NCI-H2081 (cell line): ENCODE data around the gene IDE.
"Not testable (repeated sequence)": the region's sequence is repeated elsewhere in the genome, so short reads cannot be mapped to it uniquely, and the experiment has no call there.

Source experiments
- DNase-seq, 2 experiments: peaks; one replicate each; lab custom pipeline; 2025; lab: John Stamatoyannopoulos, UW

IDE gene

DNA sequence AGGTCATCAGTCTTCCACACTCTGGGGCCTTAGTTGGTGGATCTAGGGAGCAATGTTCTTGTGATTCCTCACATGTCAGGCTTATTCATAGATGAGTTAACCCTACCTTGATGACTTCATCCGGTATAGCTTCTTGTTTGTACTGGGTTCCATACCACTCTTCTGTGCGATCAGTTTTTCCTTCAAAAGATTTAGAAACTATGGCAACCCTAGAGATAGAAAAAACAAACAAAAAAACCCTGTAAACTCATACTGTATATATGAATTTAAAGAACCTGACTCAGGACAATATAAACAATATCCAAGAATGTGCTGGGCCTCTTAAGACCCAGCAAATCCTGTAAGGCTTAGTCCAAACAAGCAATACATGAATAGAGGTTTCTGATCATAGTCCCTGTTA is 83.5 kb downstream of the IDE start:
- no peak for DNase-seq

DNA sequence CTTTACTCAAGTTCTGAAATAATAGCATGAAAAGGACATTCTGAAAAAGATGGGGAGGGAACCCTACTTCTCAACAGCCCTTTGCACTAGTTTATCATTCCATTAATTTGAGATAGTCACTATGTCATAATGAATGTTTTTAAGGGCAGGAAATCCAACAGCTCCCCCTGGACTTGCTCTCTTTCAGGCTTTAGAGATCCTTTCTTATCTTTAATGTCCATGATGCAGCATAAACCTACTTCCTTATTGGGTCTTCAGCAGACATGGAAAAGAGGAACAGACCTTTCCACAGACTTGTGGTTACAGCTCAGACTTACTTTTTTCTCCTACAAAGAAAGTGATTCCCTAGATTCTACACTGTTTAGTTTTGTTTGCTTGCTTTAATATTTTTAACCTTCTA is 87.3 kb downstream of the IDE start:
- no peak for DNase-seq

DNA sequence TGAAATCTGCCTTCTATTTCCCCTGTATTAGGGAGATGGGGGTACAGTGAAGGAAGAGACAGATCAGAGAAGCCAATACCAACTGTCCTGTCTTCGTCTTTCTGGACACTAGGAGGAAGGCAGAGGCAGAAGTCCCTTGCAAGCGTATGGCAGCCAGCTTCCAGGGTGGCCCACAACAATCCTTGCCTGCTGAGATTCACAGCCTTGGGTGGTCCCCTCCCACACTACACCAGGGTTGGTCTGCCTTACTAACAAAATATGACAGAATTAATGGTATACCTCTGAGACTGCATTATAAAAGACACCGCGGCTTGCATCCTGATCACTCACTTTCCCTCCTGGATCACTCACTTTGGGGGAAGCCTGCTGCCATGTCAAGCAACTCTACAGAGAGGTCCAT is 90.4 kb downstream of the IDE start:
- no peak for DNase-seq

DNA sequence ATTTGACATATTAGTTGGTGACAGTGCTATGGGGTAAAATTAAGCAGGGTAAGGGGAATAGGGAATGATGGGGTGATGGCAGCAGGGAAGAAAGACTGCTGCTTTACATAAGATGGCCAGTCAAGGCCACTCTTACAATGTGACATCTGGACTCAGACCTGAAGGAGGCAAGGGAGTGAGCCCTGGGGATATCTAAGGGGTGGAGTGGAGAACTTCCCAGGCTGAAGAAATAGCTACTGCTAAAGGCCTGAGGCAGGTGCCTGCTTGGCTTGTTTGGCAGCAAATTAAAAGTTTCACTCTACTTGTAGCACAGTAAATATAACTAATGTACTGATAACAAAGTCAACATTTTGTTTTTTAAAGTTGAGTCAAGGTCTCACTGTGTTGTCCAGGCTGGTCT is 93.5 kb downstream of the IDE start:
- no peak for DNase-seq

DNA sequence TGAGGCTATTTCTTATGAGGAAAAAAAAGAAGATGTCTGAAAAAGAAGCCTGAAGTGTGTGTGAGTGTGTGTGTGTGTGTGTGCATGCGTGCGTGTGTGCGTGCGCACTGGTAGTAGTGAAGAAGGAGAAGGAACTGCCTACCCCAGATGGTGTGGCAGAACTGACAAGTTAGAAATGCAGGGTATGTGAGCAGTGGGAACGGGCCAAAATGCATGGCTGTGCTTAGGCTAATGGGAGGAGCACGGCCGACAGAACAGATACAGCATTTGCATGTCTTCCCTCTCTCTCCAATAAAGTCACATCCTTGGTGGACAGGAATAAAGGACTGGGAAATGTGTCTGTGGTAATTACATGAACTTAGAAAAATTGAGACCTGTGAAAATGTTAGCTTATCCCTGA is 94.3 kb downstream of the IDE start:
- no peak for DNase-seq

DNA sequence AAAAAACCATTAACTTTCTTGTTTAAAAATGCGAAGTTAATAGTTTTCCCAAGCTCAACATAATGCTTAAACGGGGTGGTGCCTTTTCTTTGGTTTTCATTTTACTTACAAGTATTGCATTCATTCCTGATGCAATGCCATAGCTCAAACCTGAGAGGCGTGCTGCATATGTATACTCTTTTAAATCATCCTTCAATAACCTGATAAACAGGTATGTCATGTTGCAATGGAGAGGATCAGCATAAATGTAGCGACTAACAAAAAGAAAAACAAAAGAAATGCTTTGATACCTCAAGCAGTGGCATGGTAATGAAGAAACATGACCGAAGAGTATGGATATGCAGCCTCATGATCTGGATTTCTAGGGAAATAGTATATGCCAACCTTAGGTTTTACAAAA is 95.4 kb downstream of the IDE start:
- DNase-seq, result no peak

DNA sequence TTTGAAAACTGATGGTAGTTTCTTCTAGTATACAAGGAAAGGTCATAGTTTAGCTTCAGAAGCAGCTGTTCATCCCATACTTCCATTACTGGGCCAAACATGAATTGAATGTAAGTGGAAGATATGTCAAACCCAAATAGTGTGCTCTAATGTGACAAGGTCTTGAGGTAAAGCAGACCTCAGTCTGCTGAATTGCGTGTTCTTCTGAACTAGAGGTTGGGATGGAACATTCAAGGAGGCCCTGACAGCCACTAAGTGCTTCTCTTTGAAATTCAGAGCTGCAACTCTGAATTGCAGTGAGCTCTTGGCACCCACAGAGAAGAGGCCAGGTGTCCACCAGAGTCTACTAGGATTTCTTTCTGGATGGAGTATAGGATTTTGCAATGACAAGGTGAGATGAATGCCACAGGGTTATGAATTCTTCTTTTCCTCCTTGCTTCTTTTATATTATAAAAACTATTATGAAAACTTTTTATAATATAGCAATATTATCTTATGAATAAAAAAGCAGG is 98.5 kb downstream of the IDE start:
- DNase-seq, result no peak

DNA sequence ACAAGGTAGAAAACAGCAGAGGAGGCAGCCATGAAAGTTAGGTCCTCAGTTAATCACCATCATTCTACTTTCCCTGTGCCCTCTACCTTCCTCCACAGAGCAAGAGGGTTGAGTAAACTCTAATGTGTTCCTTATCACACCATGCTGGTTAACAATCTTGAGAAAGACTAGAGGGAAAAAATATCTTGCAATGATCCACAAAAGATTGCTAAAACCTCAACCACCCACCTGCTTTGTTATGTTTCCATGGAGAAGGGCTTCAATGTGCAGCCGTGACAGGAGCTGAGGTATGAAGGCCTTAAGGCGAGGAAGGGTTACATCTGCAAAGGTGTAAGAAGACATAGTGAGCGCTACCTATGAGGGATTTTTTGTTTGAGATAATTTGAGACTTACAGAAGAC is 103.9 kb downstream of the IDE start:
- DNase-seq, result no peak

DNA sequence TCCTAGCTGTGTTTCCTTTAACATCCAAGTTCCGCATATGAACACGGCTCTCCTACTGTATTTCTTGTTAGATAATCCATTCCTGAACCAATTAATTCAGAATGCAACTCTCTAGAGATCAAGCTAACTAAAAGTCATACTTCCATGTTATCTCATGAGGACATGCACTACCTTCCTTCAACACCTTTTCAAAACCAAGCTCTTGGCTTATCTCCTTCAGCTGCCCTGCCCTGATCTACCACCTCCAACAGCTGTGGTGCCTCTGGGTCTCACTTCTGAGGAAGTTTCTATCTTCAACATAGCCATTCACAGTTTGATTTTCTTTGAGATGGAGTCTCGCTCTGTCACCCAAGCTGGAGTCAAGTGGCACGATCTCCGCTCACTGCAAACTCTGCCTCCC is 109.5 kb downstream of the IDE start:
- no peak for DNase-seq

DNA sequence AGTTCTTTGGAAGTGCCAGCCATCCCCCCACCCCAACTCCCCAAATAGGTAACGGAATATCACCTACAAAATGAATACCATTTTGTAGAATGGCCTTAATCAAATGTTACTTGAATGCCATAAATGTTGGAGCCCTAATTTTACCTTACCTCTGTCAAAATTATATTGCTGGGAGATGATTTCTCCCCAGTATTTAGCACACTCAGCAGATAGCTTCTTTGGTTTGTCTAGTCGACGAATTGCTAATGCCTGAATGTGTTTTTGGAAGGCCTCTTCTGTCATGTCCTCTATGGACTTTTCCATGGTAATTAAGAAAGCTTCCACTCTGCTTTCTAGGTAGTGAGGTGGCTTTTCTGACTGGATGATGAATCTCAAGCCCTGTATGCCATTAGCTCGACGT is 110.3 kb downstream of the IDE start:
- no peak for DNase-seq

DNA sequence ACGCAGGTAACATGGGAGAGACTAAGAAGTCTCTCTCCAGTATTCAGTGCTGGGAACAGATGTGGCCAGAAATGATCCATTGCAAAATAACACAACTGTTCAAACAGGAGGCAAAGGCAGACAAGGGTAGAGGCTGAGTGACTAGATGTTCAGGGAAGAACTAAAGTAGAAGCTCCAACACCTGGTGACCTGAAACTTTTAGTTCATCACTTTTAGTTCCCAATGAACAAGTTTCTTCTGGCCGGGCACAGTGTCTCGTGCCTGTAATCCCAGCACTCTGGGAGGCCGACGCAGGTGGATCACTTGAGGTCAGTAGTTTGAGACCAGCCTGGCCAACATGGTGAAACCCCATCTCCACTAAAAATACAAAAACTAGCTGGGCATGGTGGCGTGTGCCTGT is 118.9 kb downstream of the IDE start:
- DNase-seq, result not testable (repeated sequence)

DNA sequence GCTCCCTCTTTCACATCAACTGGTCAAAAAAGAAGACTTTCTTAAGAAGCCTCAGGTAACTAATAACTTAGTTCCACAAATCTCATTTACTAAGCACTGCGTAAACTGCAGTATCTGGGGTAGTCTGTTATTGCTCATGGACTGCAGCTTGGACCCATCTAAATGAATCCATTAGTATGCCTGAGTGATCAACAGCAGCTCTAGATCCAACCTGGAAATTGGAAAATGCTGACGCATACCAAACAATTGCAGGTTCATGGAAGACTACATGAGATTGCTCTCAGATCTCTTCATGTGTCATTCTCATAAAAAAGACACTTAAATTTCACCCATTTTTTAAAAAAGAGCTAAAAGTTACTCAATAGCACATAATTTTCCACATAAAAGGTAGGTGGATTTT is 121.6 kb downstream of the IDE start:
- no peak for DNase-seq

DNA sequence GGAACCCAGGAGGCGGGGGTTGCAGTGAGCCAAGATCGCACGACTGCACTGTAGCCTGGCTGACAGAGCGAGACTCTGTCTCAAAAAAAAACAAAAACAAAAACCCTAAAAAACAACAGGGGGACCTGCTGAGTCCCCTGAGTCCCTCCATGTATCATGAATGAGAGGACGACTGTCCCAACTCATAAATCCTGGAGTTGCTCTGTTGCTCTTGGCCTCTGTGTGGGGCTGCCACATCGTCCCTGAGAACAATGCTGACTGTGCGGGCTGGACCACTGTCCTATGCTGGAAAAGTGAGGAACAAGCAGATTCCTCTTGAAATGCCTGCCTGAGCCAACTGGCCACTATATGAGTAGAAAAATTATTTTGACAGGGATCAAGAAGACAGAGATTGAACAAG is 122.5 kb downstream of the IDE start:
- no peak for DNase-seq

DNA sequence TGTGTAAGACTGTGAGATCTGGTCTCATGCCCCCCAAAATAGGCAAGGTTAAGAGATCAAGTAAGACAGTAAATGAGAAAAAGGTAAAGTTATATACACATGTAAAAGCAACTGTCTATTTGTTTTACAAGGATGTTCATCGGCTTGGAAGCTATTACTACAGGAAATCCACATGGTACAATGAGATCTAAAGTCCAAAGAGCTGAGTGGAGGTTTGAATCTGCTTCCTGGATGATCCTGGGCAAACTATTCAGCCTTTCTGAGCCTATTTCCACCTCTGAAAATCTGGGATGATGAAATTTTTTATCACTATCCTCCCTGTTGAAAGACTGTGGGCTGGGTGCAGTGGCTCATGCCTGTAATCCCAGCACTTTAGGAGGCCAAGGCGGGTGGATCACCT is 123.0 kb downstream of the IDE start:
- DNase-seq, result no peak

DNA sequence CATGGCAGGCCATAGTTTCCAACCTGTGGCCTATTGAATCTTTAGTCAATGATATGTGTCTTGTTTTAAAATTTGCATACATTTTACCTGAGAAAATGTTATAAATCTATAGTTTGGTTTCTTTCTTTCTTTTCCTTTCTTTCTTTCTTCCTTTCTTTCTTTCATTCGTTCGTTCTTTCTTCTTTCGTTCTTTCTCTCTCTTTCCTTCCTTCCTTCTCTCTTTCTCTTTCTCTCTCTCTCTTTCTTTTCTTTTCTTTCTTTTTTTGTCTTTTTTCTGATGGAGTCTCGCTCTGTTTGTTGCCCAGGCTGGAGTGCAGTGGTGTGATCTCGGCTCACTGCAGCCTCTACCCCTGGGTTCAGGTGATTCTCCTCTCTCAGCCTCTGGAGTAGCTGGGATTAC is 133.3 kb downstream of the IDE start:
- DNase-seq, result no peak

DNA sequence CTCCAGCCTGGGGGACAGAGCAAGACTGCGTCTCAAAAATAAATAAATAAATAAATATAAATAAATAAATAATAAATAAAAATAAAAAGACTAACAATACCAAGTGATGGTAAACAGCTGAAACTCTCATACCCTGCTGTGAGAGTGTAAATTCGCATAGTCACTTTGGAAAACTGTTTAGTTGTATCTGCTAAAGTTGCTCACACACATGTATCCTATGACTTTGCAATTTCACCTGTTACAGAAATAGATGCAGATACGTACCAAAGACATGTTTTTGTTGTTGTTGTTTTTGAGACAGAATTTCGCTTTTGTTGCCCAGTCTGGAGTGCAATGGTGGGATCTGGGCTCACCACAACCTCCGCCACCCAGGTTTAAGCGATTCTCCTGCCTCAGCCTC is 135.7 kb downstream of the IDE start:
- DNase-seq, result no peak

DNA sequence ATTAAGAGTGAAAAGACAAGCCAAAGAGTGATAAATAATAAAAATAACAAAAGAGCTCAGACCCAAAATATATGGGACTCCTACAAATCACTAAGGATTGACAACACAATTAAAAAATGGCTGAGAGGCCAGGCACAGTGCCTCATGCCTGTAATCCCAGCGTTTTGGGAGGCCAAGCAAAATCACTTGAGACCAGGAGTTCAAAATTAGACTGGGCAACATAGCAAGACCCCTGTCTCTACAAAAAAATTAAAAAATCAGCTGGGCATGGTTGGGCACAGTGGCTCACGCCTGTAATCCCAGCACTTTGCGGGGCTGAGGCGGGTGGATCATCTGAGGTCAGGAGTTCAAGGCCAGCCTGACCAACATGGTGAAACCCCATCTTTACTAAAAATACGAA is 137.3 kb downstream of the IDE start:
- DNase-seq, result no peak

DNA sequence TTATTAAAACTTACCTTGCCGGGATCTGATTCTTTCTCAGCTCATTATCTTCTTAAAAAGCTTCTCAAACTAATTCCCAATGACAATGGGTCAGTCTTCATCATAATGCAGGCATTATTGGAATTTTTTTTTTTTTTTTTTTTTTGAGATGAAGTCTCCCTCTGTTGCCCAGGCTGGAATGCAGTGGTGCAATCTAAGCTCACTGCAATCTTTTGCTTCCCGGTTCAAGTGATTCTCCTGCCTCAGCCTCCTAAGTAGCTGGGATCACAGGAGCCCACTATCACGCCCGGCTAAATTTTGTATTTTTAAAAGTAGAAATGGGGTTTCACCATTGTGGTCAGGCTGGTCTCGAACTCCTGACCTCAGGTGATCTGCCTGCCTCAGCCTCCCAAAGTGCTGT is 137.8 kb downstream of the IDE start:
- DNase-seq, result not testable (repeated sequence)

DNA sequence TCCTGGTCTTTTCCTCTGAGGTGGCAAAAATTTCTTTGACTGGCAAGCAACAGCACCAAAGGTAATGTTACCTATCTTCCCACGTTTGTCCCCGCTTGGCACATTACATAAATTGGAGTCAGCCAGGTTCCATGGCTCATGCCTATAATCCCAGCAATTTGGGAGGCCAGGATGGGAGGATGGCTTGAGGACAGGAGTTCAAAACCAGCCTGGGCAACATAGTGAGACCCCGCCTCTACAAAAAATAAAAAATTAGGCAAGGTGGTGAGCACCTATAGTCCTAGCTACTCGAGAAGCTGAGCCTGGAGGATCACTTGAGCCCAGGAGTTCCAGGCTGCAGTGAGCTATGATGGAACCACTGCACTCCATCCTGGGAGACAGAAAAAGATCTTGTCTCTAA is 139.5 kb downstream of the IDE start:
- DNase-seq, result no peak

DNA sequence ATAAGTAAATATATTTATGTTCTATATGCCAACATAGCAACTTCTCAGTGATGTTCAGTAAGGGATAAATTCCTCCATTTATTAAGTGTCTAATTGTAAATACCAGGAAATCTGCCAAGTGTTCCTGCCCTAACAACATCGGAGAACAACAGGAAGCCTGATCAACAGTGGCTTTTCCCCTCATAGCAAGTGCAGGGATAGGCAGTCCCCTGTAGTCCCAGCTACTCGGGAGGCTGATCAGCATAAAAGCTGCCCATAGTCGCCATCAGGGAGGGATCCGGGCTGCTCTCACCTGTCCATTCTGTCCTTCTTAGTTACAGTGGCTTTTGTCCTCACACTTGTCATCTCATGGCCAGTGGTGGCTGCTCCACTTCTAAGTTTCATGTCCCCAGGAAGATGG is 141.3 kb downstream of the IDE start:
- no peak for DNase-seq

DNA sequence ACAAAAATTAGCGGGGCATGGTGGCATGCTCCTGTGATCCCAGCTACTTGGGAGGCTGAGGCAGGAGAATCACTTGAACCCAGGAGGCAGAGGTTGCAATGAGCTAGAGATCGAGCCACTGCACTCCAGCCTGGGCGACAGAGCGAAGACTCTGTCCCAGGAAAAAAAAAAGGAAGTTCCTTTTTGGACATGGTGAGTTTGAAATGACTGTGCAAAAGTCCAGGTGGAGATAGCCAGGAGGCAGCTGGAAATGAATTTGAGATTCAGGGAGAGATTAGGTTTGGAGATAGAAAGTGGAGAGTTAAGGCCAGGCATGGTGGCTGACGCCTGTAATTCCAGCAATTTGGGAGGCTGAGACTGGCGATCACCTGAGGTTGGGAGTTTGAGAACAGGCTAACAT is 143.8 kb downstream of the IDE start:
- no peak for DNase-seq

DNA sequence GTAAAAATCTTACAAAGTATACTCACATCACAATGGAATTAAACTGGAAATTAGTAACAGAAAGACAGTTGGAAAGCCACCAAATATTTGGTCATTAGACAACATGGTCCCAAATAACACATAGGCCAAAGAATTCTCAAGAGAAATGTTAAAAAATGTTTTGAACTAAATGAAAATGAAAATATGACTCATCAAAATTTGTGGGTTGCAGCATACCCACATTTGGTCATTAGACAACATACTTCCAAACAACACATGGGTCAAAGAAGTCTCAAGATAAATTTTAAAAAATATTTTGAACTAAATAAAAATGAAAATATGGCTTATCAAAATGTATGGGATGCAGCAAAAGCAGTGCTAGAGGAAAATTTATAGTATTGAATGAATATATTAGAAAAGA is 152.3 kb downstream of the IDE start:
- DNase-seq, result no peak

DNA sequence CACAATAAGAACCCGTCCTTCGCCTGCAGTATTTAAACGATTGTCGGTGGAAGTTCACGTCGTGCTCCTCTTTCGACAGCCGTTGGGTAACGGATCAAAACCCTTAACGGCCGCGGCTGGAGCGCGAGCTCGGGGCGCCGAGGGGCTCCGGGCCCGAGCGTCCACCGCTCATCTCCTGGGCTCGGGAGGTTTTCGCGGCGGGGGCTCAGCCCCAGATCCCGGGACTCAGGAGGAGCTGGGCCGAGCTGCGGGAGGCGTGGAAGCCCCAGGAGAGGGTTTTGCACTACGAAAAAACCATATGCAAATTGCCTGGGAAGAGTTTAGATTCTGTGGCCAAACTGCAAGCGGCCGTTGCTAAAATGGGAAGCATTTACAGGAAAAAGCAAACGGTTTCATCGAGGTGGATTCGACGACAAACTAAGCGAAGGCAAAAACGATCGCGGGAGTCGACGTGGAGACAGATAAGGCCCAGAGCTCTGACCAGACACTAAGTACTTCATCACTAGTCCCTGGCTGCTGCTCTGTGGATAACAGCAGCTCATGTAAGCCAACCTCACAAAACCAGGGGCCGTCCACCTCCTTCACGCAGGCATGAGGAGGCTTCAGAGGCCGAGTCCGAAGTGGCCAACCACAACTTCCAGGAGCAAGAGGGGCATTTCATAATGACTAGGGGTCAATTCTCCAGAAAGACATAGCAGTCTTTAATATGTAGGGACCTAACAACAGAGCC is 153.2 kb downstream of the IDE start:
- no peak for DNase-seq

DNA sequence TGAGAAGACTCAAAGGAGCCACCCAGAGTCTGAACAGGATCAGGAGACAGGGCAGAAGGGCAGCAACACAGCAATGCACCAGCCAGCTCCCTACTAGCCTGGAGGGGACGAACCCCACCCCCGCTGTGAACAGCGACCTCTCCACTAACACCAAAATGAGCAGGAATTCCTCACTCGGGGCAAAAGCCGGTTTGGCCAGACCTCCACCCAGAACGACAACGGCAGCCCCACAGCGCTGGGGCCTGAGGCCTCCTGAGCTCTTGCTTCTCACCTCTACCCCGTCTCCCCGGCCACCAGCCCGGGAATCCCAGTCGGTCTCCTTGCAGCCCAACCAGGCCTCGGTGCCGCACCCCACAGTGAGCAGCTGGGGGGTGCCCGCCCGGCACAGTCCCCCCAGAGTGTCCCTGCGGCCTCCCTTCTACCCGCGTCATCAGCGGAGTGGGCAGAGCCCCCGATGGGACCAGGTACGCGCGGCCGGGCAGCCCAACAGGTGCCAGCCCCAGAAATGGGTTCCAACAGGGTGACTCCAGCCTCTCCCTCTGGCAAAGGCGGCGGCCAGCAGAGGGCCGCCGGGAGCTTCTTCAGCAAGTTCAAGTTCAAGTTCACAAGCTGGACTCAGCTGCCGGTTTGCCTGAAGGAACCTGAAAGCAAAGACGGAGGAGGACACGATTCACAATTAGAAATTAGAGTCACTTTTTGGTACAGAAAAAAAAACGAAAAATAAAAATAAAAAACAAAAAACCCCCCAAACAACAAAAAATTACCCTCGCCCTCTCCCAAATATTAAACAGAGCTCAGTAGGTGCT is 153.9 kb downstream of the IDE start:
- no peak for DNase-seq
